Hepatocyte (in vitro differentiated cells): ENCODE measurements around the gene UNC13D. TPM values are rescaled to one million over a fixed set of nuclear protein-coding genes. Genes with fewer than 3 reads are reported as not detected.

Source experiments
- DNase-seq: peaks from one replicate; pipeline ENCODE4 v3.0.0-alpha.2; 2016; ENCODE audit warnings: low spot score
- H2AFZ ChIP-seq: fragments of 200-600 bp; sonication (generic); 2 replicates; pipeline ENCODE4 v1.6.0; 2016; ENCODE audit warnings: antibody characterized with exemption, mild to moderate bottlenecking
- H3K27ac ChIP-seq: fragments of 200-600 bp; sonication (generic); 2 replicates; pipeline ENCODE4 v1.5.1; 2016; ENCODE audit warnings: mild to moderate bottlenecking
- H3K27me3 ChIP-seq: fragments of 200-600 bp; sonication (generic); 2 replicates; pipeline ENCODE4 v1.6.1; 2016
- H3K36me3 ChIP-seq: fragments of 200-600 bp; sonication (generic); replicated peaks from 2 replicates; pipeline ENCODE4 v1.5.1; 2016; ENCODE audit warnings: low read depth; ENCODE audit not compliant: insufficient read depth
- H3K4me1 ChIP-seq: fragments of 200-600 bp; sonication (generic); 2 replicates; pipeline ENCODE4 v1.5.1; 2016; ENCODE audit warnings: mild to moderate bottlenecking, moderate library complexity; ENCODE audit not compliant: insufficient read depth
- H3K4me2 ChIP-seq: fragments of 200-600 bp; sonication (generic); 2 replicates; pipeline ENCODE4 v1.6.0; 2016
- H3K4me3 ChIP-seq: fragments of 200-600 bp; sonication (generic); 2 replicates; pipeline ENCODE4 v1.5.1; 2016; ENCODE audit warnings: mild to moderate bottlenecking
- H3K79me2 ChIP-seq: fragments of 200-600 bp; sonication (generic); 2 replicates; pipeline ENCODE4 v1.6.0; 2017; ENCODE audit warnings: mild to moderate bottlenecking
- H3K9me2 ChIP-seq: fragments of 200-600 bp; sonication (generic); replicated peaks from 2 replicates; pipeline ENCODE4 v1.6.0; 2017; ENCODE audit warnings: mild to moderate bottlenecking; ENCODE audit not compliant: insufficient read depth
- H3K9me3 ChIP-seq: fragments of 200-600 bp; sonication (generic); 2 replicates; pipeline ENCODE4 v1.5.1; 2016; ENCODE audit warnings: low read depth, mild to moderate bottlenecking
- H4K20me1 ChIP-seq: fragments of 200-600 bp; sonication (generic); 2 replicates; pipeline ENCODE4 v1.6.0; 2016; ENCODE audit warnings: mild to moderate bottlenecking; ENCODE audit not compliant: insufficient read depth, poor library complexity, severe bottlenecking
- CTCF ChIP-seq: fragments of 200-600 bp; sonication (generic); IDR thresholded peaks from 2 replicates; pipeline ENCODE4 v1.5.1; 2016; ENCODE audit warnings: antibody characterized with exemption, mild to moderate bottlenecking; ENCODE audit not compliant: poor library complexity
- EZH2 ChIP-seq: fragments of 200-600 bp; sonication (generic); IDR thresholded peaks from 2 replicates; pipeline ENCODE4 v1.6.1; 2016; ENCODE audit warnings: antibody characterized with exemption, mild to moderate bottlenecking, borderline replicate concordance
- EZH2phosphoT487 ChIP-seq: fragments of 200-600 bp; sonication (generic); IDR thresholded peaks from one replicate; pipeline ENCODE4 v1.6.1; 2018; ENCODE audit warnings: antibody characterized with exemption, mild to moderate bottlenecking, low read depth, moderate library complexity; ENCODE audit not compliant: unreplicated experiment, severe bottlenecking
- WGBS: methylation state at CpG from one replicate; pipeline ENCODE4 v1.1.6; 2016; ENCODE audit warnings: low lambda C conversion rate; ENCODE audit errors: missing lambda C conversion rate; 5-methylcytosine and 5-hydroxymethylcytosine counted together
- polyA plus RNA-seq: library from polyadenylated mRNA; unstranded; fragments of >200 nt; fragmentation: Nextera tagmentation; extraction: Ambion mirVana; gene quantifications from 2 replicates; pipeline ENCODE4 v1.2.1, GENCODE V29; 2016
- total RNA-seq: library from RNA; depleted of rRNA; stranded (reverse); fragments of >200 nt; gene quantifications from 2 replicates; pipeline ENCODE4 v1.2.3, GENCODE V29; 2014

UNC13D gene
- total and polyA plus RNA-seq, 2 experiments from 2014 or later = 2.2 to 8.8 TPM

GRCh38 chr17:75784473-75785015, 59.7 kb downstream of the UNC13D start, which contains the start of gene UNK:
Gene UNK, plus strand, starts transcription at chr17:75784806. Its CDS starts 75 bp downstream, at chr17:75784881.
- Histone ChIP-seq H3K36me3 (no peaks in the 10 kb centered on the region), H2AFZ (no peak within 1 kb of the TSS), H3K4me1 (peaks cover 35% of the 10 kb centered on the region), H3K9me2 (no peaks in the 10 kb centered on the region), H3K4me2 (peak within 1 kb of the TSS; percentile 90), H3K27me3 (no peaks in the 10 kb centered on the region), H3K79me2 (peaks cover 44% of the 10 kb centered on the region), H4K20me1 (no peaks in the 10 kb centered on the region), H3K9me3 (no peaks in the 10 kb centered on the region), H3K4me3 (peak within 1 kb of the TSS; percentile 53), H3K27ac (peak within 1 kb of the TSS; percentile 100)
- peak; percentile 99 for DNase-seq
- no peak for TF ChIP-seq EZH2
- no peak for TF ChIP-seq EZH2phosphoT487
- TF ChIP-seq CTCF = no peak
- under 1% methylated on average over 35 of the region's 45 CpGs for WGBS

DNA sequence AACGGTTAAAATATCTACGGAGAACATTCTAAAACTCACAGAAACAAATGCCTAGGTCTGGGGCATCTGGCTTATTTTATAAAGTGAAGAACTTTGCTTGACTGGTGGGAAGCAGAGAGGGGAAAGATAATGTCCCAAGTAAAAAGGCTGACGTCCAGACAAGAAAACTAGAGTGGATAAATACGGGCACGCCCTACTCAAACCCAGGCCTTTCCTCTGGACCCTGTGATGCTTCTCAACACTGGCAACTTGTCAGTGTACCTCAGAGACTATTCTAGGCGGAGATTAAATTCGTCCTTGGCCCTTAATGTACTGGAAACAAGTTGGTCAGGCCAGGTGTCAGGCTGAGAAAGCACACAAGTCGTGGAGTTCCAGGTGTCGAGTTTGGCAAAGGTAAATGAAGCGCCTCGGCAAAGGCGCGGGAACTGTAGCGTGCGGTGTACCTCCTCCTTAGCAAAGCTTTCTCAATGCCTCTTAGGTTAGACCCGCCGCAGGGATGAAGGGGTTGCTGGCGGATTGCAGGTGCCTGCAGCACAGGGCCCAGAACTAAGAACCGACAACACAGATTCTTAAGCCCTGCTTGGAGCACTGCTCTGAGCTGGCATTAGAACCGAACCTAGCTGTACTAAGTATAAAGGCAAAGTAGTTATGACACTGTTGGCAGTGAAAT, 60.3 kb downstream of the UNC13D start:
- DNase-seq = peak; percentile 34
- Histone ChIP-seq H3K27me3 (no peaks in the 10 kb centered on the region), H3K36me3 (no peaks in the 10 kb centered on the region), H3K27ac (peak overlapping the region; percentile 100), H2AFZ (no peak overlapping the region), H3K79me2 (peaks cover 43% of the 10 kb centered on the region), H3K9me2 (no peaks in the 10 kb centered on the region), H4K20me1 (peaks cover 5% of the 10 kb centered on the region), H3K4me2 (peak overlapping the region; percentile 73), H3K4me3 (no peak overlapping the region), H3K4me1 (peaks cover 35% of the 10 kb centered on the region), H3K9me3 (no peaks in the 10 kb centered on the region)
- TF ChIP-seq EZH2phosphoT487 (no peak), CTCF (no peak), EZH2 (no peak)
- WGBS = 78% methylated on average over 20 of the region's 20 CpGs

DNA sequence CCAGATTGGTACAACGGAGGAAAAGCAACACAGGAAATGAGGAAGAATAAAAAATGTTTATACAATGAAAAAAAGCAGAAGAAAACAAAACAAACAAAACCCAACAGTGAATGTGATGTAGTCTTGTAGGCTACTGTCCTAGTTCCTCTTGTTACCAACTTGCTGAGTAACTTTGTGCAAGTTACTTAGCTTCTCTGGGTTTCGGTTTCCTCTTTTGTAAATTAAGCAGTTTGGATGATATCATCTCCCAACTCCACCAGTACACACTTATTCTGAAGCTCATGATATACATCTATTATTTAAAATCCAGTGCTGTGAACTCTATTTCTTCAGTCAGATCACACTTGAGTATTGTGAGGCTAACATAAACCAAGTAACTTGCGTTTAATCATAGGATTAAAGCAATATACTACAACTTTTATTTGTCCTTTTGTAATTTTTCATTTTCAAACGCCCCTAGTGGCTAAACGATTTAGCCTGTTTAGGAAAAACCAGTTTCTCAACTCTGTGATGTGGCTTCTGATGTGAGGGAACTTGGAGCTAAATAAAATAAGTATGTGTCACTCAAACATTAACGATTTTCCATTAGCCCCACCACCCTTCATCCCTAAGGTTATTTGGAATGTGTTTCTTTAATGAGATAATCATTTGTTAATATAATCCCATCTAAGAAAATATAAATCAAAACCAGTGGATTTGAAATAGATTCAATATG, 61.0 kb downstream of the UNC13D start:
- Histone ChIP-seq H3K36me3 (peaks cover 3% of the 10 kb centered on the region), H3K4me1 (peaks cover 35% of the 10 kb centered on the region), H3K79me2 (peaks cover 43% of the 10 kb centered on the region), H3K9me3 (no peaks in the 10 kb centered on the region), H3K9me2 (no peaks in the 10 kb centered on the region), H3K4me2 (peak overlapping the region; percentile 73), H4K20me1 (peaks cover 12% of the 10 kb centered on the region), H3K27ac (peak overlapping the region; percentile 100), H3K27me3 (no peaks in the 10 kb centered on the region), H2AFZ (peak overlapping the region; percentile 8), H3K4me3 (no peak overlapping the region)
- no peak for TF ChIP-seq EZH2phosphoT487
- no peak for TF ChIP-seq EZH2
- peak; percentile 74 for TF ChIP-seq CTCF
- DNase-seq = peak; percentile 77
- 33% methylated on average over 6 of the region's 6 CpGs for WGBS
